GM19025 (cell line): ENCODE measurements around the gene CRYBG2.
"Not testable (repeated sequence)": the region's sequence is repeated elsewhere in the genome, so short reads cannot be mapped to it uniquely, and the experiment has no call there.

Experiments used
- ATAC-seq: cut with Tn5 transposase; IDR thresholded peaks from one replicate; pipeline ENCODE4 v1.9.1; 2021; ENCODE audit warnings: mild to moderate bottlenecking, low read depth, moderate library complexity; ENCODE audit not compliant: unreplicated experiment

The CRYBG2 gene

GRCh38 chr1:26350701-26351589 is 3.0 kb downstream of the CRYBG2 start:
- ATAC-seq, result no peak

GRCh38 chr1:26350343-26350700 is 3.6 kb downstream of the CRYBG2 start:
- no peak for ATAC-seq

GRCh38 chr1:26349877-26350244 is 4.1 kb downstream of the CRYBG2 start:
- ATAC-seq, result no peak

- no peak for ATAC-seq
Measured at GRCh38 chr1:26349188-26349876, 4.6 kb downstream of the CRYBG2 start.

- ATAC-seq, result no peak
Measured at GRCh38 chr1:26346274-26347033, 7.5 kb downstream of the CRYBG2 start.

- no peak for ATAC-seq
Measured at GRCh38 chr1:26345718-26346117, 8.2 kb downstream of the CRYBG2 start.

GRCh38 chr1:26344147-26344920 is 9.6 kb downstream of the CRYBG2 start:
- no peak for ATAC-seq

- ATAC-seq, result no peak
Measured at GRCh38 chr1:26340047-26340481, 13.9 kb downstream of the CRYBG2 start.

- ATAC-seq, result no peak
Measured at GRCh38 chr1:26338670-26339069, 15.3 kb downstream of the CRYBG2 start.

GRCh38 chr1:26337625-26338024 is 16.3 kb downstream of the CRYBG2 start:
- ATAC-seq, result no peak

- ATAC-seq, result no peak
Measured at GRCh38 chr1:26337206-26337535, 16.8 kb downstream of the CRYBG2 start.

GRCh38 chr1:26336477-26337205 is 17.3 kb downstream of the CRYBG2 start:
- ATAC-seq, result peak; percentile 61

- ATAC-seq, result no peak
Measured at GRCh38 chr1:26335774-26336476, 18.0 kb downstream of the CRYBG2 start.

GRCh38 chr1:26333312-26333711 is 20.6 kb downstream of the CRYBG2 start:
- ATAC-seq, result not testable (repeated sequence)

GRCh38 chr1:26330276-26330675 is 23.7 kb downstream of the CRYBG2 start:
- no peak for ATAC-seq

- not testable (repeated sequence) for ATAC-seq
Measured at GRCh38 chr1:26329380-26329779, 24.6 kb downstream of the CRYBG2 start.

GRCh38 chr1:26328597-26328996 is 25.3 kb downstream of the CRYBG2 start:
- ATAC-seq, result no peak

- ATAC-seq, result no peak
Measured at GRCh38 chr1:26327956-26328362, 26.0 kb downstream of the CRYBG2 start.

- ATAC-seq, result no peak
Measured at GRCh38 chr1:26324550-26324949, 29.4 kb downstream of the CRYBG2 start.
